H1 (cell line): Measurements from ENCODE around the gene CCDC83. TPM values are rescaled to one million over a fixed set of nuclear protein-coding genes. Genes with fewer than 3 reads are reported as not detected.

ENCODE experiments used
- CTCF ChIA-PET: fragments of 300-600 bp; sonication (Branson Sonifier 250); formaldehyde crosslinking; loops from one replicate; lab custom pipeline; 2021; ENCODE audit not compliant: partially characterized antibody; lab: Charles Lee
- POLR2A ChIA-PET: fragments of 300-600 bp; sonication (Branson Sonifier 250); formaldehyde crosslinking; loops from one replicate; lab custom pipeline; 2021; ENCODE audit warnings: inconsistent platforms; ENCODE audit not compliant: partially characterized antibody; lab: Charles Lee
- DNase-seq, 2 experiments: peaks; one replicate each; pipeline versions ENCODE4 v3.0.0 to v3.0.0-alpha.2; 2010 to 2022; ENCODE audit warnings: low spot score in 2 of 2, low read depth in 1 of 2, mixed read lengths in 1 of 2
- FAIRE-seq: peaks from 2 replicates; lab custom pipeline; 2011; peaks lifted over from hg19 to GRCh38; lab: Jason Lieb, UNC
- H2AFZ ChIP-seq: 2 replicates; pipeline ENCODE4 v1.8.1; 2012; ENCODE audit warnings: low read length, inconsistent platforms
- H2AK5ac ChIP-seq: 2 replicates; pipeline ENCODE4 v1.6.1; 2013; ENCODE audit warnings: low read depth, low read length
- H2BK120ac ChIP-seq: replicated peaks from 2 replicates; pipeline ENCODE3; 2013; ENCODE audit warnings: low read depth, low read length, inconsistent platforms
- H2BK12ac ChIP-seq: 2 replicates; pipeline ENCODE4 v1.6.1; 2013; ENCODE audit warnings: low read depth, low read length
- H2BK15ac ChIP-seq: 2 replicates; pipeline ENCODE4 v1.6.1; 2013; ENCODE audit warnings: low read length
- H2BK20ac ChIP-seq: 2 replicates; pipeline ENCODE4 v1.6.1; 2013; ENCODE audit warnings: low read length
- H2BK5ac ChIP-seq: 2 replicates; pipeline ENCODE4 v1.6.1; 2013; ENCODE audit warnings: low read depth, low read length
- H3K14ac ChIP-seq: 2 replicates; pipeline ENCODE4 v1.6.1; 2013; ENCODE audit warnings: inconsistent platforms; ENCODE audit not compliant: insufficient read length
- H3K18ac ChIP-seq: 2 replicates; pipeline ENCODE4 v1.6.1; 2013; ENCODE audit warnings: low read length; ENCODE audit errors: extremely low read depth
- H3K23ac ChIP-seq: 2 replicates; pipeline ENCODE4 v1.6.1; 2013; ENCODE audit warnings: inconsistent platforms; ENCODE audit not compliant: insufficient read length
- H3K23me2 ChIP-seq: 2 replicates; pipeline ENCODE4 v1.6.1; 2013; ENCODE audit warnings: low read depth, low read length
- H3K27ac ChIP-seq: 2 replicates; pipeline ENCODE4 v1.6.1; 2011; ENCODE audit warnings: low read depth, low read length, inconsistent platforms
- H3K27me3 ChIP-seq, 4 experiments: replicated peaks in 1 of 4; 1 replicate in 1 of 4; 2 replicates in 3 of 4; pipeline versions ENCODE4 v1.6.1 to v1.8.1; 2011 to 2013; ENCODE audit warnings: low read length in 3 of 4, mild to moderate bottlenecking in 3 of 4, inconsistent platforms in 2 of 4, mixed read lengths in 2 of 4, moderate library complexity in 1 of 4; ENCODE audit not compliant: control insufficient read depth in 3 of 4, insufficient read depth in 3 of 4; ENCODE audit errors: extremely low read depth in 1 of 4
- H3K36me3 ChIP-seq, 4 experiments: 2 replicates each; pipeline versions ENCODE4 v1.6.1 to v1.8.1; 2011 to 2013; ENCODE audit warnings: mild to moderate bottlenecking in 4 of 4, low read length in 3 of 4, moderate library complexity in 2 of 4, control low read depth in 1 of 4, inconsistent platforms in 1 of 4; ENCODE audit not compliant: insufficient read depth in 4 of 4, control insufficient read depth in 2 of 4
- H3K4ac ChIP-seq: replicated peaks from 2 replicates; pipeline ENCODE3; 2013; ENCODE audit warnings: low read length, low read depth, mixed read lengths, inconsistent platforms; ENCODE audit not compliant: insufficient read length
- H3K4me1 ChIP-seq, 4 experiments: replicated peaks in 1 of 4; 1 replicate in 1 of 4; 2 replicates in 3 of 4; pipeline versions ENCODE4 v1.6.1 to v1.8.1; 2011 to 2013; ENCODE audit warnings: low read length in 3 of 4, inconsistent platforms in 2 of 4, mixed read lengths in 1 of 4; ENCODE audit not compliant: insufficient read depth in 4 of 4, control insufficient read depth in 3 of 4
- H3K4me2 ChIP-seq, 2 experiments: 2 replicates each; pipeline versions ENCODE4 v1.6.1 to v1.8.1; 2011 to 2013; ENCODE audit warnings: low read depth in 2 of 2, low read length in 2 of 2, control low read depth in 1 of 2, inconsistent platforms in 1 of 2, mild to moderate bottlenecking in 1 of 2; ENCODE audit not compliant: insufficient read depth in 1 of 2
- H3K4me3 ChIP-seq, 4 experiments: fragments of 200-600, 300-600 bp in 1 of 4; sonication (generic), shearing (Covaris generic), sonication (Bioruptor Twin) in 1 of 4; 2 replicates each; pipeline versions ENCODE4 v1.5.1 to v1.8.1; 2011 to 2016; ENCODE audit warnings: low read length in 4 of 4, low read depth in 3 of 4, control low read depth in 2 of 4, inconsistent platforms in 2 of 4, mild to moderate bottlenecking in 2 of 4, mixed read lengths in 1 of 4, moderate library complexity in 1 of 4; ENCODE audit not compliant: insufficient read depth in 2 of 4; ENCODE audit errors: extremely low read depth in 1 of 4
- H3K56ac ChIP-seq: replicated peaks from 2 replicates; pipeline ENCODE3; 2013; ENCODE audit warnings: low read depth, mild to moderate bottlenecking, mixed read lengths, low read length, inconsistent platforms; ENCODE audit not compliant: insufficient read length
- H3K79me1 ChIP-seq: 2 replicates; pipeline ENCODE4 v1.6.1; 2013; ENCODE audit warnings: low read depth, low read length, control low read depth
- H3K79me2 ChIP-seq, 2 experiments: 2 replicates each; pipeline versions ENCODE4 v1.6.1 to v1.8.1; 2012 to 2013; ENCODE audit warnings: low read length in 2 of 2, mild to moderate bottlenecking in 2 of 2, inconsistent platforms in 1 of 2; ENCODE audit not compliant: insufficient read depth in 2 of 2, control insufficient read depth in 1 of 2
- H3K9ac ChIP-seq, 4 experiments: replicated peaks in 1 of 4; 1 replicate in 1 of 4; 2 replicates in 3 of 4; pipeline versions ENCODE4 v1.6.1 to v1.8.1; 2011 to 2013; ENCODE audit warnings: low read depth in 3 of 4, low read length in 3 of 4, control low read depth in 2 of 4, mild to moderate bottlenecking in 2 of 4, moderate library complexity in 2 of 4, inconsistent platforms in 1 of 4; ENCODE audit errors: extremely low read depth in 1 of 4
- H3K9me3 ChIP-seq, 2 experiments: 2 replicates each; pipeline versions ENCODE4 v1.6.1 to v1.8.1; 2012 to 2013; ENCODE audit warnings: mild to moderate bottlenecking in 2 of 2, moderate library complexity in 2 of 2, control low read depth in 1 of 2, inconsistent platforms in 1 of 2, low read depth in 1 of 2, low read length in 1 of 2, mixed read lengths in 1 of 2; ENCODE audit not compliant: insufficient read depth in 2 of 2
- H4K20me1 ChIP-seq, 2 experiments: replicated peaks in 1 of 2; 2 replicates each; pipeline versions ENCODE3 to v1.8.1; 2011 to 2013; ENCODE audit warnings: inconsistent platforms in 2 of 2, low read length in 2 of 2, mild to moderate bottlenecking in 1 of 2; ENCODE audit not compliant: insufficient read depth in 2 of 2, control insufficient read depth in 1 of 2
- H4K5ac ChIP-seq: 2 replicates; pipeline ENCODE4 v1.6.1; 2013; ENCODE audit warnings: low read length, low read depth, mixed read lengths, inconsistent platforms; ENCODE audit not compliant: insufficient read length
- H4K8ac ChIP-seq: 2 replicates; pipeline ENCODE4 v1.8.0; 2013; ENCODE audit warnings: mild to moderate bottlenecking, moderate library complexity, low read length, inconsistent platforms; ENCODE audit not compliant: insufficient read depth; ENCODE audit errors: extremely low read depth
- H4K91ac ChIP-seq: replicated peaks from 2 replicates; pipeline ENCODE3; 2013; ENCODE audit warnings: low read length, mixed read lengths, inconsistent platforms; ENCODE audit not compliant: insufficient read length
- BRCA1 ChIP-seq: IDR thresholded peaks from 2 replicates; pipeline ENCODE4 v1.6.1; 2012; ENCODE audit warnings: low read depth, low read length, improper control_type of control experiment
- CTCF ChIP-seq, 3 experiments: IDR thresholded peaks; 1 replicate in 2 of 3; 2 replicates in 1 of 3; pipeline versions ENCODE4 v1.5.1 to v1.6.1; 2011; ENCODE audit warnings: low read length in 3 of 3, mild to moderate bottlenecking in 3 of 3, inconsistent platforms in 2 of 3, low read depth in 1 of 3, moderate library complexity in 1 of 3; ENCODE audit not compliant: insufficient read depth in 1 of 3; ENCODE audit errors: control extremely low read depth in 1 of 3
- KDM1A ChIP-seq: fragments of 200-600, 300-600 bp; sonication (generic); IDR thresholded peaks from 2 replicates; pipeline ENCODE4 v1.7.1; 2016; ENCODE audit warnings: mild to moderate bottlenecking, low read length, borderline replicate concordance
- KDM4A ChIP-seq: IDR thresholded peaks from one replicate; pipeline ENCODE4 v1.7.1; 2012; ENCODE audit warnings: low read depth, mild to moderate bottlenecking, moderate library complexity, low read length, inconsistent platforms; ENCODE audit not compliant: severe bottlenecking
- POLR2AphosphoS5 ChIP-seq: IDR thresholded peaks from 2 replicates; pipeline ENCODE4 v1.6.1; 2011; ENCODE audit warnings: low read depth, low read length
- POU5F1 ChIP-seq: IDR thresholded peaks from 2 replicates; pipeline ENCODE4 v1.6.1; 2011; ENCODE audit warnings: low read depth, mild to moderate bottlenecking, low read length, moderate library complexity
- SP2 ChIP-seq: IDR thresholded peaks from 2 replicates; pipeline ENCODE4 v1.6.1; 2012; ENCODE audit warnings: mild to moderate bottlenecking, low read length, inconsistent platforms
- SUZ12 ChIP-seq: fragments of 200-600 bp; sonication (generic); IDR thresholded peaks from 2 replicates; pipeline ENCODE4 v1.6.1; 2012; ENCODE audit warnings: mild to moderate bottlenecking, inconsistent platforms, low read length, moderate library complexity, mixed read lengths
- TBP ChIP-seq: IDR thresholded peaks from 2 replicates; pipeline ENCODE4 v1.6.1; 2011; ENCODE audit warnings: low read depth, low read length, improper control_type of control experiment
- WGBS, 2 experiments: shearing (Covaris generic) in 1 of 2; methylation state at CpG; one replicate each; pipeline versions ENCODE4 v1.1.6 to v1.1.7; 2013 to 2015; ENCODE audit warnings: low lambda C conversion rate in 2 of 2, mixed read lengths in 2 of 2, inconsistent platforms in 1 of 2, low coverage in 1 of 2, missing lambda C conversion rate in 1 of 2; ENCODE audit not compliant: insufficient replicate concordance in 2 of 2, insufficient coverage in 1 of 2, insufficient read length in 1 of 2; ENCODE audit errors: extremely low coverage in 1 of 2, missing lambda C conversion rate in 1 of 2; 5-methylcytosine and 5-hydroxymethylcytosine counted together
- polyA plus RNA-seq, 7 experiments: library from polyadenylated mRNA; depleted of rRNA in 3 of 7; stranded (reverse) in 5 of 7; unstranded in 2 of 7; fragments of >200 nt in 5 of 7; fragments of 200-250 nt in 2 of 7; gene quantifications; 1 replicate in 5 of 7; 2 replicates in 1 of 7; 4 replicates in 1 of 7; pipeline versions ENCODE4 v1.2.1 to v1.2.3, GENCODE V29; 2011 to 2013; ENCODE audit warnings: missing spikeins in 2 of 7, mixed read lengths in 2 of 7
- total RNA-seq: library from RNA; stranded (reverse); fragmentation: NEBNext Ultra II Directional; extraction: Animal tissue kit (Norgen Biotek cat#: 25700); gene quantifications from 2 replicates; pipeline ENCODE4 v1.2.1, GENCODE V29; 2021

CCDC83 gene
- total and polyA plus RNA-seq, 2 of the 8 experiments (the other 6 are each of a cell fraction or from before 2014, with no cell fraction given) = not detected

DNA sequence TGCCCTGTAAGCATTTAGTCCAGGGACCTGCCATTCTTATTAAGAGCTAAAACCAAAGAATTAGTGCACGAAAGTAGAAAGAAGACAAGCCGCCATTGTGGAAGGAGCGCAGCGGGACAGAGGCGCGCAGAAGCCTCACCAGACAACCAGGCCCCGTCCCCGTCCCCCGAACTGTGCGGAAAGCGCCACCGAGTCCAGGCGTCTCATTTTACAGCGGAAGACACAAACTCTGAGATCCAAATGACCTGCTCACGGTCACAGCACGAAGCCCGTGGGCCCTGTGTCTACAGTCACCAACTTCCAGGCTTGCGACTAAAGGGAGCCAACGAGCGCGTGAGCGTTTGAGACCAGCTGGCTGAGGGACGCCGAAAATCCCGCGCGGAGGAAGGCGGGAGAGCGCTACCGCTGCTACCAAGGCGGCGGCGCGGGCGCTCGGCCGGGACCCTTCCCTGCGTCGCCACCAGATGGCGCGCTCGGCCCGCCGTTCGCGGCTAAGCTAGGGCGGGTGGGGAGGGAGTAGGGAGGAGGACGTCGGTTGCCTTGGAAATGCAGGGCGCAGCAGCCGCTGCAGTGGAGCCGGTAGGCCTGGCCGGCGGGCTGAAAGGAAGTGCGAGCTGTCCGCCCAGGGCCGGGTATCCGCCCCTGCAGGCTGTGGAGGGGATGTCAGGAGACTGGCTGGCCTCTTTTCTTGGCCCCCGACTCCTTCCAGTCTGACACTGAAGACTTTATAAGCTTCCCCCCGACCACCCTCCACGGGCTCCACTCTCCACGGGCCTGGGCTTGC is 434 bp upstream of the CCDC83 start:
- Histone ChIP-seq H3K4me3 (peak overlapping the region; percentile 49 to 74 (median 66)), H3K18ac (peak overlapping the region; percentile 99), H3K27me3 (no peaks in the 10 kb centered on the region), H2BK5ac (peak overlapping the region; percentile 90), H2BK12ac (peak overlapping the region; percentile 69; the same call in 1 of the 2 replicates), H3K4ac (peak overlapping the region; percentile 66), H2AK5ac (no peak overlapping the region), H3K36me3 (peaks cover 0 to 13% (median 0%) of the 10 kb centered on the region in 4 experiments; a peak in 2 of 8 replicates), H3K23ac (no peak overlapping the region), H3K79me2 (no peaks in the 10 kb centered on the region), H3K9ac (peak overlapping the region; percentile 64 to 95 (median 89)), H3K23me2 (peaks cover 5% of the 10 kb centered on the region; the same call in 1 of the 2 replicates), H2BK20ac (peak overlapping the region; percentile 95; the same call in 1 of the 2 replicates), H4K91ac (peak overlapping the region; percentile 95), H3K56ac (peak overlapping the region; percentile 67), H3K79me1 (no peaks in the 10 kb centered on the region), H3K9me3 (peaks cover 4 to 15% of the 10 kb centered on the region in 2 experiments; a peak in 3 of 4 replicates), H2AFZ (peak overlapping the region; percentile 97), H3K4me1 (peaks cover 0 to 4% (median 3%) of the 10 kb centered on the region in 4 experiments; a peak in 4 of 7 replicates), H4K5ac (peak overlapping the region; percentile 95), H4K20me1 (no peaks in the 10 kb centered on the region), H4K8ac (peak overlapping the region; percentile 99), H3K27ac (peak overlapping the region; percentile 88), H2BK120ac (peak overlapping the region; percentile 87), H3K4me2 (peak overlapping the region; percentile 57 to 93), H2BK15ac (peak overlapping the region; percentile 97; the same call in 1 of the 2 replicates), H3K14ac (no peak overlapping the region)
- ChIA-PET POLR2A (interaction anchor here (0.7 to 1.1 kb wide), 5 partner anchors 20 to 438 kb away, joined by 3 to 8 read pairs (median 3); no protein-coding TSS in a partner anchor), CTCF (interaction anchor here (0.6 to 1.9 kb wide), 57 partner anchors 9 to 603 kb away, joined by 3 to 11 read pairs (median 3); partner anchors contain the start of genes CREBZF, HIKESHI and TMEM126A)
- FAIRE-seq (no peak), DNase-seq (peak; percentile 91 to 97)
- 2% methylated on average over 50 of the region's 62 CpGs; no CpG with 5 or more reads in 1 of the 2 experiments for WGBS, 2 experiments
- TF ChIP-seq SUZ12 = no peak
- peak; percentile 81 for TF ChIP-seq POLR2AphosphoS5
- TF ChIP-seq KDM4A = peak; percentile 83
- TF ChIP-seq SP2 = no peak
- TF ChIP-seq POU5F1 = no peak
- TF ChIP-seq BRCA1 = no peak
- peak; percentile 69 to 86 (median 69) for TF ChIP-seq CTCF (IDR thresholded peaks at IDR 0.05; ENCODE audit: control extremely low read depth in 1 of 3, insufficient read depth in 1 of 3, low read depth in 1 of 3, low read length in 3 of 3)
- TF ChIP-seq TBP = peak; percentile 81
- TF ChIP-seq KDM1A = no peak
